PC-3 (cell line): ENCODE measurements around the gene NIPAL4.

ENCODE experiments used
- CTCF ChIP-seq: fragments of 300-600 bp; sonication (generic); conservative IDR thresholded peaks from 2 replicates; pipeline ENCODE4 v1.5.1; 2017; ENCODE audit warnings: antibody characterized with exemption, low read depth, mild to moderate bottlenecking, low read length
- EZH2 ChIP-seq: fragments of 300-600 bp; sonication (generic); IDR thresholded peaks from one replicate; pipeline ENCODE4 v1.6.1; 2017; ENCODE audit warnings: antibody characterized with exemption, mild to moderate bottlenecking, low read length; ENCODE audit not compliant: unreplicated experiment
- EZH2phosphoT487 ChIP-seq: fragments of 300-600 bp; sonication (generic); IDR thresholded peaks from 2 replicates; pipeline ENCODE4 v1.6.1; 2018; ENCODE audit warnings: mild to moderate bottlenecking, antibody characterized with exemption, low read length, borderline replicate concordance

- TF ChIP-seq CTCF: no peak
- TF ChIP-seq EZH2: no peak
- no peak for TF ChIP-seq EZH2phosphoT487
These were observed 42.2 kb downstream of the NIPAL4 start for GRCh38 chr5:157502143-157502647.
